Daoy (cell line): ENCODE results near the gene SEC14L2. TPM values are rescaled to one million over a fixed set of nuclear protein-coding genes. Genes with fewer than 3 reads are reported as not detected.
A peak's percentile ranks its signal among the peaks of the same experiment; 100 is the strongest.

Source experiments
- DNase-seq: peaks from one replicate; pipeline ENCODE4 v3.0.0-alpha.2; 2015; ENCODE audit warnings: low read depth
- total RNA-seq: library from RNA; depleted of rRNA; stranded (reverse); fragments of >200 nt; shearing (Covaris generic); gene quantifications from 2 replicates; pipeline ENCODE4 v1.2.3, GENCODE V29; 2014

Gene SEC14L2
- total RNA-seq, 1 experiment from 2014 or later, result 12.7 TPM

DNA sequence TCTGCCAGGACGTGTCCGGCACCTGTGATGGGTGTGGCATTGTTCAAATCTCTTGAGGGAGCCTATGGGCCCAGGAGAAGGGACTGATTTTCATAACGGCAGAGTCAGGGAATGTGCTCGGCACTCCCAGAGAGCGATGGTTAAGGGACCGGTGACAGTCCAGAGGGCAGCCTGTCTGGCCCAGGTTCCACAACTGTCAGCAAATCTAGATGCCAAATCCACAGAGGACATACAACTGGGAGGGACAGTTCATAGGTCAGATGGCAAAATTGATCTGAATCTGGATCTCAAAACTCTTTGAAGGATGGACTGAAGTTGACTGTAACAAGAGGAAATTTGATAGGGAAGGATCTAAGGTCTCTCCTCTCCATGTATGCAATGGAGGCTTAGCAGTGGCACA is 7.5 kb downstream of the SEC14L2 start:
- no peak for DNase-seq

DNA sequence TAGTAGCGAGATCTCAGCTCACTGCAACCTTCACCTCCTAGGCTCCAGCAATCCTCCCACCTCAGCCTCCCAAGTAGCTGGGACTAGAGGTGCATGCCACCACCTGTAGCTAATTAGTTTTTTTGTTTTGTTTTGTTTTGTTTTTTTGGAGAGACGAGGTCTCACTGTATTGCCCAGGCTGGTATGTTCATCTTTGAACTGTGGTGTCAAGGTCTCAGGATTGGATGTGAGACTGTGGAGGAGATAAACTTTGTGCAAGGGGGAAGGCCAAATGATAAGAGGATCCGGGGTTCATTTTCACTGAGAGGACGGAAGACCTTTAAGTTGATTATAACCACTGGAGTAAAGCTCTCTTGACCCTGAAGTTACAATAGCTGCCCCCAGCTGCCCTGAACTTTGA is 8.9 kb downstream of the SEC14L2 start:
- no peak for DNase-seq

DNA sequence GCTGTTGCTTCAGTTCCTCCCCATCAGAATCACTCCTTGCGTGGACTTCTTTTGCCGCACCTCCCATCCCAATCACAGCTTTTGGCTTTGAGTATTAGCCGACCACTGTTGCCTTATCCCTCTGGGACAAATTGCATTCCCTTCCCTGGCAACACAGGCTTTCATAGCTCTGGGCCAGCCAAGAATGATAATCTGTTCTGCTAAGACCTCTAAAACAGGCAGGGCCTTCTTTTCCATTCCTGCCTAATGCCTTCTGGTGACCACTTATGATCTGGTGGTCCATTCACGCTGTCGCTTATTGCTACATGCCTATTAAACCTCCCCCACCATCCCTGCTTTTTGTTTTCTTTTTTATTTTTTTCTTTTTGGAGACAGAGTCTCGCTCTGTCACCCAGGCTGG is 9.6 kb downstream of the SEC14L2 start:
- DNase-seq, result no peak

- DNase-seq, result peak; percentile 66
Observed at GRCh38 chr22:30408388-30409102, 11.7 kb downstream of the SEC14L2 start.

DNA sequence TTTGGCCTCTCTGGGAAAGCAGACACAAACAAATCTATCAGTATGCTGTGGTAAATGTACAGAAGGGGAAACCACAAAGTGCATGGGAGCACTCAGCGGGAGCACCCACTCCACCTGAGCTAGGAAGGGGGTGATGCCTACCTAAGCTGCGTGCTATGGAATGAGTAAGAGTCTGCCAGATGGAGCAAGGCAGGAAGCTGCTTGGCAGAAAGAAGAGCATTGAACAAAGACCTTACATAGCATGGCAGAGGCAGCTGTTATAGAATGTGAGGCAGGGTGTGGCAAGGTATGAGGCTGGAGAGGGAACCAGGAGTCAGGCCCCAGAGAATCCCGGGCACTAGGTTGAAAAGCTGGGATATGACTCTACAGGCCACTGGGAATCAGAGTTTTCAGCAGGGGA is 15.0 kb downstream of the SEC14L2 start:
- no peak for DNase-seq

DNA sequence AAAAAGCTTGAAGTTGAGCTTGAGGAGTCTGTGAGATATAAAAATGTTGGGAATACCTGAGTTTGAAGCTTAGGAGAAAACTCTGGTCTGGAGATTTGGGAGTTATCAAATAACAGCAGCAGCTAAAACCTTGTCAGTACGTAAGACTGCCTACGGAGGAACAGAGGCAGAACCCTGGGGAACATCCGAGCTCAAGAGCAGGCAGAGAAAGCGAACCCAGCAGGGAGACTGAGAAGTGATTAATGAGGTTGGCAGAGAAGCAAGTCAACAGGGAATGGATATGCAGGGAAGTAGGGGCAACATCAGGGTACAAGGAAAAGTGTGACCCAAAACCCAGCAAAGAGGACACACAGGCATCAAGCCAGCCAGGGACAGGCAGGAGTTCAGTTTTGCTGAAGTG is 16.2 kb downstream of the SEC14L2 start:
- DNase-seq, result no peak

DNA sequence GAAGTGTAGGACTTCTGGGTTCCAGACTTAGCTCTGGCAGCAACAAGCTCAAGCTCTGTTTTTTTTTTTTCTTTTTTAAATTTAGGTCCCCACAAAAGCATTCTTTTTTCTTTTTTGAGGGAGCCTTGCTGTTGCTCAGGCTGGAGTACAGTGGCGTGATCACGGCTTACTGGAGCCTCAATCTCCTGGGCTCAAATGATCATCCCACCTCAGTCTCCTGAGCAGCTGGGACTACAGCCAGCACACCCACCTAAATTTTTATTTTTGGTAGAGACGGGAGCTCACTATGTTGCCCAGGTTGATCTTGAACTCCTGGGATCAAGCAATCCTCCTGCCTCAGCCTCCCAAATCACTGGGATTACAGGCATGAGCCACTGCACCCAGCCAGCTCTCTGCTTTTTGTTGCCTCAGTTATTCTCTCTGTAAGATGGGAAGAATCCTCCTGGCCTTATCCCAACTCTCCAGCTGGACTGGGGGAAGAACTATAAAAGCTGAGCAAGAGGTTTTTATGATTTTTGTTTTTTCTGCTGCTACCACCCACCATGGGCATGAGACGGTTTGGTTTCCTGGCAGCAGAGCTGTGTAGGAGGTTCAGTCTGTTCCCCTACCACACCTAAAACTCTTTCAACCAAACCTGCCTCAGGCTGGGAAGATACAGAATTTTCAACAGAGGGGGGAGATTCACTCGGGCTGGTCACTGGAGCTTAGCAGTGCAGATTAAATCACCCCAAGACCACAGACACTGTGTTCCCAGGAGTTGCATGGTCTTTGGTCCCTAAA is 17.1 kb downstream of the SEC14L2 start:
- no peak for DNase-seq

DNA sequence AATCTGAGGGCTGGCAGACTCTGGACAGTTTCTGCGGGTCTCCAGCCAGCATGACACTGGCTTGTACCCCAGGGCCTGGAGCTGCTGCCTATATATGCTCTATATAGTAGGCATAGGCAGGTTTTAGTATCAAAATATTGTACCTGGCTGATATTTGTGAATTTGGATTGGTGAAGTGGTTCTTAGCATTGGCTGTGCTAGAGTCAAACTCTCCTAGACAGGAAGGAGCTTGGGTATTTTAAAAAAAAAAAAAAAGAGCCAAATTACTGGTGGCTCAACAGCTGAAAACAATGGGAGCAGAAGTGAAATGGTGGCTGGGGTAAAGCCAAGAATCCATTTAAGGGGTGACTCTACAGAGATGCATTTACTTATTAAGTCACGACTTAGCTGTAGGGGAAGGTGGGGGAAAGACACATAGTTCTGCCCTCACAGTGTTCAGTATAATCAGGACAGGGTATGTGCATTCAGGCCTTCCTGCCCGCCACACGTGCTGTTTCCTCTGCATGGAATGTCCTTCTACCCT is 17.8 kb downstream of the SEC14L2 start:
- no peak for DNase-seq

DNA sequence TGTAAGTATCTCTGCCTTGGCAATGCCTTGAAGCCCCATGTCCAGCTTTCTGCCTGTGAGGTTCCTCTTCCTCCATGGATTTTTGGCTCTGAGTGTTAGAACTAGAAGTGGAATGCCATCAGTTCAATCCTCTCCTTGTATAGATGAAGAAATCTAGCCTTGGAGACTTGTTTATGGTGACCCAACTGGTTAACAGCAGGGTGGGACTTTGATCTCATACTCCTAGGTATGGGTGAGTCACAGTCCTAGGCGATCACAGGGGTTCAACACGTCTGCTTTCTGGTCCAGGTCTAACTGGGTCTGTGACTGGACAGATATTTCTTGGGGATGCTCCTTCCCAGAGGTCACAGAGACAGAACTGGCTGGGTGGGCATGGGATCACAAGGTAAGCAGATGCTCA is 19.6 kb downstream of the SEC14L2 start:
- DNase-seq, result no peak

DNA sequence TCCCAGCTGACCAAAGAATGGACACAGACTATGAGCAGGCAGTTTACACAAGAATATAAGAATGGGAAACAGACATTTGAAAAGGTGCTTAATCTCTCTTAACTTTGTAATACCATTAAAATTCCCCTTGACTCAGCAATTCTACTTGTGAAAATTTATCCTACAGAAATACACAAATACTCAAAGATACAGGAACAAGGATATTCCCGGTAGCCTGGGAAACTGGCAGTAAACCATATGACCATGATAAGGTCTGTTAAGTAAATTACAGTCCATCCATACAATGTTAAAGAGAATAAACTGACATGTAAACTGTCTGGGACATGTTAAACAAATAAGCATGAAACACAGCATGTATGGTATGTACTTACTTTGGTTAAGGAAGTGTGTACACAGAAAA is 20.0 kb downstream of the SEC14L2 start:
- DNase-seq, result no peak

- peak; percentile 84 for DNase-seq
Observed at GRCh38 chr22:30420347-30421125, 23.7 kb downstream of the SEC14L2 start.

- peak; percentile 48 for DNase-seq
Observed at GRCh38 chr22:30421695-30422480, 25.1 kb downstream of the SEC14L2 start.

- peak; percentile 97 for DNase-seq
Observed at GRCh38 chr22:30422481-30423300, 25.9 kb downstream of the SEC14L2 start.

- DNase-seq, result peak; percentile 93
Observed at GRCh38 chr22:30423301-30423958, 26.6 kb downstream of the SEC14L2 start.

DNA sequence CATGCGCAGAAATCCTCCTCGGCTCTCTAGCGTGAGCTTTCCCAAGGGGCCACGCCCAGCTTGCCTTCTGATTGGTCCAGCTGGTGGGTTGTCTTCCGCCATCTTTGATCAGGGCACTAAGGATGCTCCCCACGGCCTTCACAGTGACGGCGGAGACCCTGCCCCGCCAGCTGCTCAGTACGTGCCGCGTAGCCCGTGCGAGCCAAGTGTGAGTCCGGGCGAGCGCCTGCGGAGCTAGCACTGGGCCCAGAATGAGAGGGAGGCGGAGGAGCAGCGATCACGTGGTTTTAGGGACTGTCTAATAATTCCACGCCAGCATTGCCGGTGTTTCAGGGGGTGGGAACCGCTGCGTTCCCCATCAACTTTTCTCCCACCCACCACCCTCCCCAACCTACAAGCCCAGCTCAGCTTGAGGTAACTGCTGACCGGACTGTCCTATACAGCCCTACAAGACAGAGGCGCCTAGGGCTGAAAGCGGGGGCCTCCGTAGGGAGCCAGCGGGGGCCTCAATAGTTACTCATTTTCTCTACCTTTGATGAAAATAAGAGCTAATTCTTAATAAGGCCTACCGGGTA is 27.2 kb downstream of the SEC14L2 start:
- DNase-seq, result peak; percentile 100

- peak; percentile 48 for DNase-seq
Observed at GRCh38 chr22:30424534-30425326, 27.9 kb downstream of the SEC14L2 start.

DNA sequence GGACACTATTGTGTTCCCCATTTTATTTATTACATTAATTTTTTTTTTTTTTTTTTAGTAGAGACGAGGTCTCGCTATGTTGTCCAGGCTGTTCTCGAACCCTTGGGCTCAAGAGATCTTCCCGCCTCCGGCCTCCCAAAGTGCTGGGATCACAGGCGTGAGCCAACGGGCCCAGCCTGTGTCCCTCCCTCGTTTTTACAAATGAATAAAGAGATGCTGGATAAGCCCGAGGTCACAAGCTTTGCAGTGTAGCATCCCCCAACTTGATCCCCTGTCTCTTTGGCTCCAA is 28.5 kb downstream of the SEC14L2 start:
- DNase-seq, result no peak

GRCh38 chr22:30425616-30426387 is 29.0 kb downstream of the SEC14L2 start, which contains the start of gene MTFP1:
MTFP1 (plus strand) TSS chr22:30425768; CDS start chr22:30425880, 112 bp downstream.
- peak; percentile 74 for DNase-seq
